ENCODE results near the gene MFN2.

MFN2 gene

GRCh38 chr1:12052997-12053686 is 72.9 kb downstream of the MFN2 start:
- no peak for DNase-seq

- no peak for DNase-seq
These were observed 73.7 kb downstream of the MFN2 start for GRCh38 chr1:12053752-12054548.

GRCh38 chr1:12055259-12055658 is 75.0 kb downstream of the MFN2 start:
- DNase-seq = no peak

- DNase-seq = no peak
These were observed 76.1 kb downstream of the MFN2 start for GRCh38 chr1:12056331-12056841.

- DNase-seq = no peak
These were observed 77.1 kb downstream of the MFN2 start for GRCh38 chr1:12057382-12057781.

GRCh38 chr1:12057940-12058687 is 77.9 kb downstream of the MFN2 start:
- DNase-seq = no peak

- DNase-seq = no peak
These were observed 79.0 kb downstream of the MFN2 start for GRCh38 chr1:12059226-12059625.

GRCh38 chr1:12059722-12060464 is 79.6 kb downstream of the MFN2 start:
- DNase-seq = no peak

- no peak for DNase-seq
These were observed 80.3 kb downstream of the MFN2 start for GRCh38 chr1:12060500-12060899.
